Activated naive CD4-positive, alpha-beta T cell treated with anti-CD3 and anti-CD28 coated beads, Interleukin-2, amount 10 ng/mL, durations not matched to agents 7 days and 5 days (primary cell): ENCODE results near the gene B4GALNT3.
A peak's percentile ranks its signal among the peaks of the same experiment; 100 is the strongest.

Experiments
- CTCF ChIA-PET: fragments of 350-600 bp; sonication (Branson Sonifier 250); formaldehyde crosslinking; loops from one replicate; lab custom pipeline; 2021; ENCODE audit warnings: antibody characterized with exemption; lab: Charles Lee
- DNase-seq: peaks from one replicate; pipeline ENCODE4 v3.0.0-alpha.2; 2020
- H3K27ac Mint-ChIP-seq: one replicate; pipeline ENCODE4 v1.8.0; 2021; ENCODE audit warnings: mild to moderate bottlenecking, moderate library complexity, mixed read lengths
- H3K27me3 Mint-ChIP-seq: one replicate; pipeline ENCODE4 v1.8.0; 2021; ENCODE audit warnings: mild to moderate bottlenecking, mixed read lengths
- H3K36me3 Mint-ChIP-seq: one replicate; pipeline ENCODE4 v1.8.0; 2021; ENCODE audit warnings: mixed read lengths
- H3K4me1 Mint-ChIP-seq: one replicate; pipeline ENCODE4 v1.8.0; 2021; ENCODE audit warnings: mixed read lengths
- H3K4me3 Mint-ChIP-seq: one replicate; pipeline ENCODE4 v1.8.0; 2021; ENCODE audit warnings: mild to moderate bottlenecking, moderate library complexity, mixed read lengths
- H3K9me3 Mint-ChIP-seq: one replicate; pipeline ENCODE4 v1.8.0; 2021; ENCODE audit warnings: mixed read lengths

Gene B4GALNT3

DNA sequence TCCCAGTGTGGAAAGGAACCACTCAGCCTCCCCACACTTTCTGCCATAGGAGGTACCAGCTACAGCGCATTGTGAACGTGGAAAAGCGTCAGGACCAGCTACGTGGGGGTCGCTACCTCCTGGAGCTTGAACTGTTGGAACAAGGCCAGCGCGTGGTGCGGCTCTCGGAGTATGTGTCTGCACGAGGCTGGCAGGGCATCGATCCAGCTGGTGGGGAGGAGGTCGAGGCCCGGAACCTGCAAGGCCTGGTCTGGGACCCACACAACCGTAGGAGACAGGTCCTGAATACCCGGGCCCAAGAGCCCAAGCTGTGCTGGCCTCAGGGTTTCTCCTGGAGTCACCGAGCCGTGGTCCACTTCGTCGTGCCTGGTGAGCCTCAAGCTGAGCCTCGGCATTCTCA is 96.8 kb downstream of the B4GALNT3 start:
- peaks cover 47% of the 10 kb centered on the region for H3K4me1 Mint-ChIP-seq
- no peak overlapping the region for H3K27ac Mint-ChIP-seq
- H3K4me3 Mint-ChIP-seq: no peak overlapping the region
- peaks cover 2% of the 10 kb centered on the region for H3K36me3 Mint-ChIP-seq
- peaks cover 50% of the 10 kb centered on the region for H3K27me3 Mint-ChIP-seq
- no peak for DNase-seq
- no peaks in the 10 kb centered on the region for H3K9me3 Mint-ChIP-seq
- CTCF ChIA-PET: interaction anchor here (2.1 kb wide), 1 partner anchor 9 kb away, joined by 7 read pairs; no protein-coding TSS in a partner anchor

DNA sequence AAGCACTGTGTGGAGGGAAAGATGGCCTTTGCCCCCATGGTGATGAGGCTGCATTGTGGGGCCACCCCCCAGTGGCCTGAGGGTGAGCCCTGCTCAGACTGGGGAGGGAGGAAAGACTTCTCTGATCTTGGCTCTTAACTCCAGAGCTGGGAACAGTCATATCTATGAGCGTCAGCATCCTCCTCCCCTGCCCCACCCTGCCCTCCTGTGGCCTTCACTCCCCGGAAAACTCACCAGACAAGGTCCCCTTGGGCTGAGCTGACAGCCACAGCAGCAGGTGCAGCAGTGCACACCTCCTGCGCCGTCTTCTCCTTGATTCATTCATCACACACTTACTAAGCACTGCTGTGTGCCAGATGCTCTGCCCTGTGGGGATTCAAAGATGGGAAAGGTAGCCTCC is 98.8 kb downstream of the B4GALNT3 start:
- CTCF ChIA-PET: interaction anchor here (0.6 to 2.1 kb wide), 2 partner anchors 11 to 256 kb away, joined by 3 to 7 read pairs; no protein-coding TSS in a partner anchor
- Mint-ChIP-seq H3K9me3 (no peaks in the 10 kb centered on the region), H3K4me1 (peaks cover 45% of the 10 kb centered on the region), H3K27me3 (peaks cover 29% of the 10 kb centered on the region), H3K36me3 (no peaks in the 10 kb centered on the region), H3K4me3 (no peak overlapping the region), H3K27ac (no peak overlapping the region)
- DNase-seq: no peak

DNA sequence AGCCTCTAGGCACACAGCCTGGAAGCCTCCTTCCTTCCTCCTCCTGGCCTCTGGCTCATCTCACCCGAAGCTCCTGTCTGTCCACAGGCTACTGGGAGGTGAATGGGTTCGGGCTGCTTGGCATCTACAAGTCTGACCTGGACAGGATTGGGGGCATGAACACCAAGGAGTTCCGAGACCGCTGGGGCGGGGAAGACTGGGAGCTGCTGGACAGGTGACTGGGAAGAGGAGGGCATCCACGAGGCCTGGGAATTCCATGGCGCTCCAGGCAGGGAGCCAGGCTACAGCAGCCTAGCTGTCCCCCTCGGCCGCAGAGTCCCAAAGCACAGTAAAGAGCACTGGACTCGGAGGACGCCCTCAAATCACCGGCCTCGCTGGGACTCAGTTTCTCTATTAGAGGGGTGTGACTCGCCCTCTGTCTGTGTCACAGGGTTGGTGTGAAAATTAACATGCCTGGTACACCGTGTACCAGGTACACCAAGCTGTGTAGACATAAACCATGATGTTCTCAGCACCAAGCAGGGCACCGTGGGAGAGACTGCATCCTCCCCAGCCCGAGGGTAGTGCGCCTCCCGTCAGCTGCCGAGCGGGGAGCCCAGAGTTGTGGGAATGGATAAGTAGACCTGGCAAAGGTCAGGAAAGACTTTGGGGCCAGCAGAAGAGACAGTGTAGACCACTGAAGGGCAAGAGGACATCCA is 99.6 kb downstream of the B4GALNT3 start:
- CTCF ChIA-PET: no interaction called here
- no peak for DNase-seq
- H3K4me3 Mint-ChIP-seq: no peak overlapping the region
- peaks cover 3% of the 10 kb centered on the region for H3K36me3 Mint-ChIP-seq
- peak overlapping the region; percentile 22 for H3K27ac Mint-ChIP-seq
- H3K4me1 Mint-ChIP-seq: peaks cover 47% of the 10 kb centered on the region
- H3K9me3 Mint-ChIP-seq: no peaks in the 10 kb centered on the region
- peaks cover 27% of the 10 kb centered on the region for H3K27me3 Mint-ChIP-seq

GRCh38 chr12:559906-560455 is 100.2 kb downstream of the B4GALNT3 start:
- H3K4me3 Mint-ChIP-seq: no peak overlapping the region
- peaks cover 27% of the 10 kb centered on the region for H3K27me3 Mint-ChIP-seq
- peaks cover 53% of the 10 kb centered on the region for H3K4me1 Mint-ChIP-seq
- no peak overlapping the region for H3K27ac Mint-ChIP-seq
- DNase-seq: no peak
- H3K9me3 Mint-ChIP-seq: no peaks in the 10 kb centered on the region
- peaks cover 6% of the 10 kb centered on the region for H3K36me3 Mint-ChIP-seq
- CTCF ChIA-PET: no interaction called here

- peaks cover 9% of the 10 kb centered on the region for H3K36me3 Mint-ChIP-seq
- H3K9me3 Mint-ChIP-seq: no peaks in the 10 kb centered on the region
- peaks cover 27% of the 10 kb centered on the region for H3K27me3 Mint-ChIP-seq
- H3K4me1 Mint-ChIP-seq: peaks cover 57% of the 10 kb centered on the region
- no peak overlapping the region for H3K4me3 Mint-ChIP-seq
- CTCF ChIA-PET: no interaction called here
- no peak overlapping the region for H3K27ac Mint-ChIP-seq
- DNase-seq: no peak
Measured at GRCh38 chr12:560691-561390, 101.1 kb downstream of the B4GALNT3 start.

GRCh38 chr12:561391-561705 is 101.6 kb downstream of the B4GALNT3 start:
- peaks cover 27% of the 10 kb centered on the region for H3K27me3 Mint-ChIP-seq
- no peak for DNase-seq
- H3K36me3 Mint-ChIP-seq: peaks cover 12% of the 10 kb centered on the region
- H3K4me3 Mint-ChIP-seq: no peak overlapping the region
- peak overlapping the region; percentile 65 for H3K27ac Mint-ChIP-seq
- peaks cover 62% of the 10 kb centered on the region for H3K4me1 Mint-ChIP-seq
- CTCF ChIA-PET: no interaction called here
- H3K9me3 Mint-ChIP-seq: no peaks in the 10 kb centered on the region

DNA sequence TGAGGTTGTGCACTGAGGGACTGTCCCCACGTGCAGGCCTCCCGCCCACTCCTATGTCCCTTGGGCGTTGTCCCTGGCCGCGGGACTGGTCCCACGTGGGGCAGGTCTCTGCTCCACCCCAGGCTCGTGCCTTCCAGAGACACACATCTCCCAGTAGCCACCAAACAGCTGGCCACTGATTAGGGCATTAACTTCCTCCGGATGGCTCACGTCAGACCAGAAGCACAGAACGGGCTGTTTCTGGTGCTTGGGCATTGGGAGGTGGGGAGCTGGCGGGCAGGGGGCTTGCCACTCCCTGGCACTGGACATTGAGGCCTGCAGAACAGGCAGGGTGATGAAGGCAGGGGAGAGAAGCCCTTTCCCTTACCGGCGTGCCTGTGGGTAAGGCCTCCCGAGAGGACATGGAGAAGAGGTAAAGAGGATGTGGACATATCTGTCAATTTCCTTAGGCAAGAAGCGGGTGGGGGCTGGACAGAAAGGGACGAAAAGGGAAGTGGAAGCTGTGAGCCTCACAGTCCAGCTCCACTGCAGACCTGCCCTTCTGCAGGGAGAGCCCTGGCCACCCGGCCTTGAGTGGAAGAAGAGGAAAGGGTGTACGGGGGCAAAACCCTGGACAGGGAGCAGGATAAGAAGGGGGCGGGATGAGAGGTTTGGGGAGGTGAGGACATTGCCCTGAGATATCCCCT is 102.3 kb downstream of the B4GALNT3 start:
- CTCF ChIA-PET: interaction anchor here (1.1 kb wide), 1 partner anchor 108 kb away, joined by 3 read pairs; no protein-coding TSS in a partner anchor
- DNase-seq: no peak
- Mint-ChIP-seq H3K4me3 (peak overlapping the region; percentile 13), H3K36me3 (peaks cover 16% of the 10 kb centered on the region), H3K27me3 (peaks cover 27% of the 10 kb centered on the region), H3K9me3 (no peaks in the 10 kb centered on the region), H3K27ac (peak overlapping the region; percentile 94), H3K4me1 (peaks cover 69% of the 10 kb centered on the region)

DNA sequence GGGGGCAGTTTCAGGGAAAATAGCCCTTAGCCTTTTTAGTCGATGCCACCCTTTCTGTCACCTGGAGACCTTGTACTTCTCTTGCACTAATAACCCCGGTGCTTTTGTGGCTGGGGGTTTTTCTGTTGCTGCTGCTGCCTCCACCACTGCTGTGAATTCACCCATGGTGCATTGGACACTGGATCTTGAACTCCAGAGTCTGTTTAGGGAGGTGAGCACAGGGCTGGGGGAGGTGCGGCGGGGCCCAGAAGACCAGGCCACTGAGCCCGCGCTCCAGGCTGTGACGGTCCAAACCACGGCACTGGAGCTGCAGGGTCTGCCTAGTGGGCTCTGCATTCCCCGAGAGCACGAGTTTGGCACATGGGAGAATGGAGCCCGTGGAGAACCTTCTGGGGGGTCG is 102.9 kb downstream of the B4GALNT3 start:
- CTCF ChIA-PET: interaction anchor here (1.1 to 1.6 kb wide), 2 partner anchors 109 to 188 kb away, joined by 3 to 4 read pairs; no protein-coding TSS in a partner anchor
- peak overlapping the region; percentile 75 for H3K4me3 Mint-ChIP-seq

GRCh38 chr12:563250-563781 is 103.6 kb downstream of the B4GALNT3 start:
- Mint-ChIP-seq H3K36me3 (peaks cover 19% of the 10 kb centered on the region), H3K27me3 (peaks cover 18% of the 10 kb centered on the region), H3K4me1 (peaks cover 80% of the 10 kb centered on the region), H3K27ac (peak overlapping the region; percentile 94), H3K4me3 (peak overlapping the region; percentile 75), H3K9me3 (no peaks in the 10 kb centered on the region)
- CTCF ChIA-PET: interaction anchor here (1.1 to 1.7 kb wide), 6 partner anchors 16 to 251 kb away, joined by 3 to 5 read pairs (median 4); no protein-coding TSS in a partner anchor
- DNase-seq: peak; percentile 85

More for the DNA sequence above, 102.9 kb downstream of the B4GALNT3 start:
- Mint-ChIP-seq H3K9me3 (no peaks in the 10 kb centered on the region), H3K27me3 (peaks cover 25% of the 10 kb centered on the region), H3K27ac (peak overlapping the region; percentile 94), H3K4me1 (peaks cover 75% of the 10 kb centered on the region), H3K36me3 (peaks cover 17% of the 10 kb centered on the region)
- DNase-seq: peak; percentile 44

DNA sequence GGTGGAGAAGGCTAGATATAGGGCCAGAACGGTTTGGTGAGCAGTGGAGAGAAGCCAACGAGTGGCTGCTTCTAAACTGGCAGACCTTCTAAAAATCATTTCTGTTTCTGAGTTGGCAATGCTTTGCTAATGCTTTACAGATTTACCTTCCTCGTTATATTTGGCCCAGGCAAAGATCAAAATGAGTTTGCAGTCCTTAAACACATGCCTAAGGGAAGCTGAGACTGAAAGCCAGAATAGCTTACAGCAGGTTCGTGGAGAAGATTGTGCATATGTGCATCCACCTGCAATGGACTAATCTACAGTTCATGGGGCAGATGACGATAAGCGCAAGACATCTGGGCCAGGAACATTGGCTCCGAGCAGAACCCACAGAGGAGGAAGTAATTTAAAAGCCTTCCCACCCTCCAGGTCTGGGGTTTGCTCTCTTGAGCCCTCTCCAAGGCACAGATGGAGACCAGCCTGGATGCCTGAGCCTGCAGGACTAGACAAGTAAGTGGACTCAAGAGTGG is 104.1 kb downstream of the B4GALNT3 start:
- Mint-ChIP-seq H3K27ac (peak overlapping the region; percentile 94), H3K9me3 (no peaks in the 10 kb centered on the region), H3K36me3 (peaks cover 23% of the 10 kb centered on the region), H3K4me3 (peak overlapping the region; percentile 75), H3K27me3 (peaks cover 13% of the 10 kb centered on the region), H3K4me1 (peaks cover 83% of the 10 kb centered on the region)
- no peak for DNase-seq
- CTCF ChIA-PET: interaction anchor here (1.0 to 1.7 kb wide), 6 partner anchors 17 to 250 kb away, joined by 3 to 5 read pairs (median 4); no protein-coding TSS in a partner anchor

GRCh38 chr12:565161-565560 is 105.4 kb downstream of the B4GALNT3 start:
- no peak for DNase-seq
- Mint-ChIP-seq H3K9me3 (no peaks in the 10 kb centered on the region), H3K27ac (peak overlapping the region; percentile 94), H3K27me3 (peaks cover 3% of the 10 kb centered on the region), H3K36me3 (peaks cover 23% of the 10 kb centered on the region), H3K4me1 (peaks cover 85% of the 10 kb centered on the region), H3K4me3 (peak overlapping the region; percentile 39)
- CTCF ChIA-PET: interaction anchor here (0.7 to 1.7 kb wide), 2 partner anchors 54 to 110 kb away, joined by 3 to 4 read pairs; no protein-coding TSS in a partner anchor

GRCh38 chr12:565589-566105 is 105.9 kb downstream of the B4GALNT3 start:
- H3K4me3 Mint-ChIP-seq: peak overlapping the region; percentile 46
- CTCF ChIA-PET: interaction anchor here (0.7 to 1.6 kb wide), 2 partner anchors 10 to 53 kb away, joined by 3 to 6 read pairs; no protein-coding TSS in a partner anchor
- DNase-seq: no peak
- peaks cover 3% of the 10 kb centered on the region for H3K27me3 Mint-ChIP-seq
- H3K4me1 Mint-ChIP-seq: peaks cover 82% of the 10 kb centered on the region
- H3K9me3 Mint-ChIP-seq: no peaks in the 10 kb centered on the region
- H3K27ac Mint-ChIP-seq: peak overlapping the region; percentile 76
- H3K36me3 Mint-ChIP-seq: peaks cover 23% of the 10 kb centered on the region

DNA sequence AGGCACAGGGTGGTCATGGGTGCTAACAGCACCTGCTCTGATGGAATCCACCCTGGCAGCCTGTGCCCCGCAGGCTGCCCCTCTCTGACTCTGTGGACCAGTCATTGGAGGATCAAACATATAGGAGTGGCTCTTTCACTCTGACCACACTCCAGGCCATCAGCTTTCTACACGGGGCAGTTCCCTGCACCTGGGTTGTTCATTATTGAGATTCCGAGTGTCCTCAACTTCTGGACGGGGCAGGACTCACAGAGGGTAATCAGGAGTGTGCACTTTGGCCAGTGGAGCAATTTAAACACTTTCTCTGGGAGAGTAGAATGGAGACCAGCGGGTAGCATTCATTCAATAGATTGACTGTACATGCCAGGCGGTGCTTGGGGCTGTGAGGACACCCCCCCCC is 108.7 kb downstream of the B4GALNT3 start:
- CTCF ChIA-PET: interaction anchor here (1.4 to 7.6 kb wide), 5 partner anchors 10 to 1015 kb away, joined by 3 to 72 read pairs (median 11); no protein-coding TSS in a partner anchor
- peaks cover 23% of the 10 kb centered on the region for H3K36me3 Mint-ChIP-seq
- no peak for DNase-seq
- peak overlapping the region; percentile 22 for H3K4me3 Mint-ChIP-seq
- peaks cover 83% of the 10 kb centered on the region for H3K4me1 Mint-ChIP-seq
- H3K27me3 Mint-ChIP-seq: peaks cover 3% of the 10 kb centered on the region
- H3K9me3 Mint-ChIP-seq: no peaks in the 10 kb centered on the region
- H3K27ac Mint-ChIP-seq: no peak overlapping the region
